Measurements from ENCODE around the gene AKAP13. TPM values are rescaled to one million over a fixed set of nuclear protein-coding genes. Genes with fewer than 3 reads are reported as not detected.

The AKAP13 gene
- total and polyA plus RNA-seq, 2 of the 13 experiments (the other 11 are each of a cell fraction or from before 2014, with no cell fraction given) = 6.7 to 27.1 TPM

GRCh38 chr15:85515212-85515611 lies 134.8 kb downstream of the AKAP13 start (continued):
- TF ChIP-seq ZBTB26 (CRISPR knock-in tag; IDR thresholded peaks at IDR 0.05; ENCODE audit: borderline replicate concordance) = no peak
- no peak for TF ChIP-seq ZNF605 (CRISPR knock-in tag; IDR thresholded peaks at IDR 0.05)
- no peak for TF ChIP-seq MIXL1 (CRISPR knock-in tag; IDR thresholded peaks at IDR 0.05)
- no peak for TF ChIP-seq KMT2A (CRISPR knock-in tag; IDR thresholded peaks at IDR 0.05)
- no peak for TF ChIP-seq ZNF337 (CRISPR knock-in tag; IDR thresholded peaks at IDR 0.05; ENCODE audit: borderline replicate concordance, low read depth)
- no peak for TF ChIP-seq ZNF407 (CRISPR knock-in tag; IDR thresholded peaks at IDR 0.05; ENCODE audit: not compliant biosample characterization)
- no peak for TF ChIP-seq ZNF597 (CRISPR knock-in tag; IDR thresholded peaks at IDR 0.05)
- peak; percentile 40; the same call in 1 of the 2 replicates for TF ChIP-seq AHDC1 (CRISPR knock-in tag; IDR thresholded peaks at IDR 0.05; ENCODE audit: borderline replicate concordance)
- no peak for TF ChIP-seq ZNF484 (CRISPR knock-in tag; IDR thresholded peaks at IDR 0.05; ENCODE audit: borderline replicate concordance, low read depth)
- TF ChIP-seq ZFP37 (CRISPR knock-in tag; IDR thresholded peaks at IDR 0.05; ENCODE audit: borderline replicate concordance) = no peak
